T-helper 17 cell (primary cell): ENCODE results near the gene NHLH1. TPM values are rescaled to one million over a fixed set of nuclear protein-coding genes. Genes with fewer than 3 reads are reported as not detected.

Experiments
- ATAC-seq: fragments of 150-1000 bp; cut with Tn5 transposase; 2 replicates; pipeline ENCODE4 v1.10.0; 2021; ENCODE audit warnings: mild to moderate bottlenecking, moderate library complexity
- DNase-seq, 3 donors: peaks; one replicate each; pipeline versions ENCODE4 v3.0.0 to v3.0.0-alpha.2; 2020 to 2021
- H3K9me3 ChIP-seq: one replicate; pipeline ENCODE4 v1.7.0; 2013; ENCODE audit warnings: low read length, mild to moderate bottlenecking; ENCODE audit not compliant: control insufficient read depth, poor library complexity, severe bottlenecking
- H3K27ac Mint-ChIP-seq: one replicate; pipeline ENCODE4 v1.8.0; 2022; ENCODE audit warnings: mild to moderate bottlenecking, moderate library complexity, mixed read lengths
- H3K27me3 Mint-ChIP-seq: one replicate; pipeline ENCODE4 v1.8.0; 2022; ENCODE audit warnings: mixed read lengths
- H3K36me3 Mint-ChIP-seq: one replicate; pipeline ENCODE4 v1.8.0; 2022; ENCODE audit warnings: low read depth, mixed read lengths
- H3K4me1 Mint-ChIP-seq: one replicate; pipeline ENCODE4 v1.8.0; 2022; ENCODE audit warnings: mild to moderate bottlenecking, mixed read lengths
- H3K4me3 Mint-ChIP-seq: one replicate; pipeline ENCODE4 v1.8.0; 2022; ENCODE audit warnings: mild to moderate bottlenecking, moderate library complexity, mixed read lengths
- total RNA-seq, 4 donors: library from RNA in 2 of 4; stranded (reverse) in 2 of 4; gene quantifications; one replicate each; pipeline ENCODE4 v1.2.3 and lab custom pipeline; 2022 to 2026

The NHLH1 gene
- total RNA-seq, 2 donors from 2014 or later = 0.17 to 0.21 TPM

DNA sequence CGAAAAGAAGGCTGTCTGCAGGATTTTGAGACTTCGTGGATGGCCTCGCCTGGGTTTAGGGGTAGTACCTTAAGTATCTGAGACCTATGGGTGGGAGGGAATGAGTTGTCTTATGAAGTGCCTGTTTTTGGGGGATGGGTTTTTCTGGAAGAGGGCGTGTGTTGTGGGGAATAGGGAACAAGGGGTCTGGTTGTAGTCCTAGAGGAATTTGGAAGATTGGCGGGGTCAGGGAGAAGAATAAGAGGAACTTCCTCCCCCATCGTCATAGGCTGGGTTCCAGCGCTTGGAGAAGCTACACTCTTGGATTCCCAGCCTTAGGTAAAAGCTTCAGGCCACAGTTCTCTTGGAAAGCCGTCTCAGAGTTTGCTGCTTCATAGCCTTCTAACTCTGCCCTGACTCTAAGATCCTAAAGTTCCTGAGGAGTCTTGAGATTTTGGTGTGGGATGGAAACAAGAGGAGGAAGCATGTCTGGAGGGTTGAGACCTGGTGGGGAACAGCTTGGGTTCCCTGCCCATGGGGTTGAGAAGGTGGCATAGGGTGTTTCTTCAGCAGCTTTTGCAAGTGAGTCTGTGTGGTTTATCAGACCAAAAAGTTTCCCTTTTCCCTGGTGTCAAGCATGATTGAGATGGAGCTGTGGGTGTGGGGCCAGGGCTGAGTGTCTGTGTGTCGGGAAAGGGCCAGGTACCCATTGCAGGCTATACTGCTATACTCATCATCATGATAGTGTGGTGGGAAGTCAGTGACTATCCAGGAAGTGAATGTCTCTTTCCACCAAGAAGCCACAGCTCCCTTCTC is 35.3 kb downstream of the NHLH1 start:
- peaks cover 11% of the 10 kb centered on the region for H3K36me3 Mint-ChIP-seq
- ATAC-seq = no peak
- no peak overlapping the region for H3K27ac Mint-ChIP-seq
- H3K27me3 Mint-ChIP-seq = peaks cover 37% of the 10 kb centered on the region
- DNase-seq = no peak
- H3K4me3 Mint-ChIP-seq = peak overlapping the region; percentile 86
- no peaks in the 10 kb centered on the region for H3K9me3 ChIP-seq
- H3K4me1 Mint-ChIP-seq = peaks cover 20% of the 10 kb centered on the region

GRCh38 chr1:160403244-160403643 is 36.4 kb downstream of the NHLH1 start:
- Mint-ChIP-seq H3K27me3 (peaks cover 37% of the 10 kb centered on the region), H3K4me3 (no peak overlapping the region), H3K27ac (no peak overlapping the region), H3K4me1 (peaks cover 20% of the 10 kb centered on the region), H3K36me3 (peaks cover 11% of the 10 kb centered on the region)
- no peaks in the 10 kb centered on the region for H3K9me3 ChIP-seq
- ATAC-seq (no peak), DNase-seq (no peak)

DNA sequence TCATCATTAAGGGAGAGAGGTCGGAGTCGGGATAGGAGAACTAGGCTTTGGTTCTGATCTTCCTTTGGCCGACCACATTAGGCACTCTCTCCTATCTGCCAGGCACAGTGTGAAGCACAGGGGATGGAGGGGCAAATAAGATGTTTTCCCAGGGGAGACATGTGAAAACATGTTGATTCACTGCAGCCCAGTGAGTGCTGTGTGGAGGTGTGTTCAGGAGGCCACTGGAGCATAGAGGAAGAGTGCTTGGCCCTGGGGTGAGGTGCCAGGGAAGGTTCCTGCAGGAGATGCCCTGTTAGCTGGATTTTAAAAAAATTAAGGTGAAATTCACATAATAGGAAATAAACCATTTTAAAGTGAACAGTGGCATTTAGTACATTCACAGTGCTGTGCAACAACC is 37.2 kb downstream of the NHLH1 start:
- H3K27ac Mint-ChIP-seq = no peak overlapping the region
- no peak overlapping the region for H3K4me3 Mint-ChIP-seq
- ATAC-seq (no peak), DNase-seq (no peak)
- no peaks in the 10 kb centered on the region for H3K9me3 ChIP-seq
- peaks cover 11% of the 10 kb centered on the region for H3K36me3 Mint-ChIP-seq
- peaks cover 32% of the 10 kb centered on the region for H3K27me3 Mint-ChIP-seq
- peaks cover 18% of the 10 kb centered on the region for H3K4me1 Mint-ChIP-seq

DNA sequence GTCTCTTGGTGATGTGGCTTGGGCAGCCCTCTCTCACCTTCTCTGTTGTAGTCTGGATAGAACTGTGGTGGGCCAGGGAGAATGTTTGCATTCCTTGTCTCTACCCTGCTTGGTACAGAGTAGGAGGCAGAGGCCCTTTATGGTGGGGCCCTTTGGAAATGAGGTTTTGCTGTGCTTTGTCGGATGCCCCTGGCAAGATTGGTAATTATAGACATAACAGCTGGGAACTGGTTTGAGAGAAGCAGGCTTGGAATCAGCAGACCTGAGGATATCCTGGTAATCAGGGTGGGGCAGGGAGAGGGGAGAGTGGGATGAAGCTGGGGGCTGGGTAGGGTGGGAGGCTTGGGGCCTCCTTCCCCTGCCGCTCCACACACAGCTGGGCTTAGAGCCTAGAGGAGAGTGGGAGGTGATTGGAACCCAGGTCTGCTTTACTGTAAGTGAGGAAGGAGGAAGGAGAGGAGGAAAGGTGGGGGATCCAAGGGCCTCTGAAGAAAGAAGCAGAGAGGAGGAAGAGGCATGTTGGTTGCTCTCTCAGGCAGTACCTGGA is 38.5 kb downstream of the NHLH1 start:
- DNase-seq = no peak
- ATAC-seq = no peak
- H3K9me3 ChIP-seq = no peaks in the 10 kb centered on the region
- no peak overlapping the region for H3K4me3 Mint-ChIP-seq
- H3K27ac Mint-ChIP-seq = no peak overlapping the region
- H3K36me3 Mint-ChIP-seq = peaks cover 11% of the 10 kb centered on the region
- H3K27me3 Mint-ChIP-seq = peaks cover 31% of the 10 kb centered on the region
- peaks cover 18% of the 10 kb centered on the region for H3K4me1 Mint-ChIP-seq

DNA sequence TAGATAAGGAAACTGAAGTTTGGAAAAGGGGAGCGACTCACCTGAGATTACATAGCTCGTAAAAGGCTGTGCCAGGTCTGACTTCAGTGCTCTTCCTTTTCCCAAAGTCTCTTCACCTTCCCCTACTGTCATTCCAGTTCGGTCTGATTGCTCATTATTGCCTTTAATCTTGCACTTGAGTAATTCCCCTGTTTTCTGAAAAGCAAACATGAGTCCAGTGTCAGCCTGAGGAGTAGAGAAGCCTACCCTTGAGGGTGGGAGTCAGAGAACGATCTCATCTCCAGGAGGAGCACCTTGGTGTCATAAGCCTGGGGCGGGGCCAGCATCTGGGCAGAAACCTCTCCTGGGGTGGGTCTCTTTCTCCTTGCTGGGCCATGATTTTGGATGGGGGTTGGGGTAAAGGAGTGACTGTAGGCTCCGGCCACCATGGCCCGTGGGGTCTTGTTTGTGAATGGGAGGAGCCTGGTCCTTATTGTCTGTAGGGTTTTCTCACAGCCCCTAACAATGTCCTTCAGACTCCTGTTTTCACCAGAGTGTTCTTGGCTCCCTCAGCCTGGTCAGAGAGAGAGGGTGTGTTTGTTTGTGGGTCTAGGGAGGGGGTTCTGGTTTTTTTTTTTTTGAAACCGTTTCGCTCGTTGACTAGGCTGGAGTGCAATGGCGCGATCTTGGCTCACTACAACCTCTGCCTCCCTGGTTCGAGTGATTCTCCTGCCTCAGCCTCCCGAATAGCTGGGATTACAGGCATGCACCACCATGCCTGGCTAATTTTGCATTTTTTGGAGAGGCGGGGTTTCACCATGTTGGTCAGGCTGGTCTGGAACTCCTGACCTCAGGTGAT is 39.5 kb downstream of the NHLH1 start:
- H3K4me3 Mint-ChIP-seq = no peak overlapping the region
- H3K4me1 Mint-ChIP-seq = peaks cover 16% of the 10 kb centered on the region
- H3K36me3 Mint-ChIP-seq = peaks cover 7% of the 10 kb centered on the region
- DNase-seq (no peak), ATAC-seq (no peak)
- H3K27ac Mint-ChIP-seq = peak overlapping the region; percentile 16
- peaks cover 27% of the 10 kb centered on the region for H3K27me3 Mint-ChIP-seq
- no peaks in the 10 kb centered on the region for H3K9me3 ChIP-seq

DNA sequence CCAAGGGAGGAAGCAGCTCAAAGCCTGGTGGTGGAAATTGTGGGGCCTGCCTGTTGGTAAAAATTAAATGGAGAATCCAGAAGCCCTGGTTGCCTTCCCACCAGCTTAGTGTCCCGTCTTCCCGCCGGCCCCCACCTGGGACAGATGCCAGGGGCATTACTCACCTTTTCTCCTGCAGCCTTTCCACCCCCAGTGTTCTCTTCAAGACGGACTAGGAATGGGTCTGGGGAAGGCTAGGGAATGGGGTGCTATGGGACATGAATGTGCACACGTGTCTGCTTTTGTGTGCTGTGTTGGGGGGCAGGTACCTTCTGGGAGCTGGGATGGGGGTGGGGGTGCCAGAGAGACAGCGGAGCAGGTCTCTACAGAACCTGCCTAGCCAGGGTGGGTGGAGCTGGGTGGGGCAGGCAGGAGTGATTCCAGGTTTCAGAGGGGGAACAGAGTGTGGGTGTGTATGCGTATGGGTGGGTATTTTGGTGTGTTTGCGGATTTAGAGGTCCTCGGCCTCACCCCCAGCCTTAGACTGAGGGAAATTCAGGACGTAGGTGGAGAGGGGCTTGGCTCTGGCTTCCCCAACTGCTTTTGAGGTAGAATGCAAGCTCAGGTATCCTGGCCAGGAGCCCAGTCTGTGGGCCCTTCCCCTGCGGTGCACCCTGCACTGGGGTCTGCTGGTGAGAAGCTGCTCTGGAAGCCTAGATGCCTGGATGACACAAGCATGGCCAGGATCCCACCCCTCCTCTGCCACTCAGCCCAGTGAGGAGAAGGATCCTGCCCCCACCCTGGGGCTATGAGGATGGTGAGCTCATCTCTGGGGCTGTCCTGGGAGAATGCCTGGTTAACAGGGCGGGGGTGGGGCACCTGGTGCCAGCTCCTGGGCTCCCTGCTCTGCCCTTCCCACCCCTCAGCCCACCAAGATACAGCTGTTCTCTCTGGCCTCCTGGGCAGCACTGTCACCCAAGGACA is 41.2 kb downstream of the NHLH1 start:
- Mint-ChIP-seq H3K27ac (no peak overlapping the region), H3K4me1 (peaks cover 6% of the 10 kb centered on the region), H3K36me3 (no peaks in the 10 kb centered on the region), H3K27me3 (peaks cover 11% of the 10 kb centered on the region), H3K4me3 (no peak overlapping the region)
- H3K9me3 ChIP-seq = no peaks in the 10 kb centered on the region
- DNase-seq (no peak), ATAC-seq (no peak)

- Mint-ChIP-seq H3K27me3 (peaks cover 3% of the 10 kb centered on the region), H3K4me1 (peaks cover 3% of the 10 kb centered on the region), H3K27ac (no peak overlapping the region), H3K4me3 (no peak overlapping the region), H3K36me3 (no peaks in the 10 kb centered on the region)
- H3K9me3 ChIP-seq = no peaks in the 10 kb centered on the region
- DNase-seq (no peak), ATAC-seq (no peak)
Measured at GRCh38 chr1:160408864-160409263, 42.0 kb downstream of the NHLH1 start.

DNA sequence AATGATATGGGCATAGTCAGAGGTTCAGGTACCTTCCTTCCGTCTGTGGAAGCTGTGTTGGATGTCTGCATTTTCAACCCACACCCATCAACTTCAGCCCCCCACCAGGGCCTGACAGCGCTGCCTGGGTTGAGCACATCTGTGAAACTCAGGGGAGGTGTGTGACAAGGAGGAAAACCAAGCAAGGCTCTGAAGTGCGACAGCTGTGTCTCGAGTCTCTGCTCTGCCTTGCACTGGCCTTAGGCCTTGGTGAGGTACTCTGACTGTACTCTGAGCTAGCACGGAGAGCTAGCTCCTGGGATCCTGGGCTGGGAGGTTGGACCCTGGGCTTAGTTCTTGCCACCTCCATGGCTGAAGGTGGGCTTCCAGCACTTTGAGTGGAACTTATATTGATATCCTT is 42.6 kb downstream of the NHLH1 start:
- H3K9me3 ChIP-seq = no peaks in the 10 kb centered on the region
- no peaks in the 10 kb centered on the region for H3K27me3 Mint-ChIP-seq
- H3K4me3 Mint-ChIP-seq = no peak overlapping the region
- no peaks in the 10 kb centered on the region for H3K36me3 Mint-ChIP-seq
- ATAC-seq (no peak), DNase-seq (no peak)
- H3K27ac Mint-ChIP-seq = no peak overlapping the region
- H3K4me1 Mint-ChIP-seq = peaks cover 3% of the 10 kb centered on the region

- peak overlapping the region; percentile 53 for H3K27ac Mint-ChIP-seq
- ATAC-seq (no peak), DNase-seq (no peak)
- H3K4me1 Mint-ChIP-seq = peaks cover 3% of the 10 kb centered on the region
- H3K4me3 Mint-ChIP-seq = no peak overlapping the region
- no peaks in the 10 kb centered on the region for H3K36me3 Mint-ChIP-seq
- H3K9me3 ChIP-seq = no peaks in the 10 kb centered on the region
- H3K27me3 Mint-ChIP-seq = peaks cover 6% of the 10 kb centered on the region
Measured at GRCh38 chr1:160410406-160411005, 43.6 kb downstream of the NHLH1 start.

GRCh38 chr1:160411271-160412027 is 44.6 kb downstream of the NHLH1 start:
- Mint-ChIP-seq H3K36me3 (no peaks in the 10 kb centered on the region), H3K27ac (peak overlapping the region; percentile 53)

GRCh38 chr1:160412028-160412362 is 45.1 kb downstream of the NHLH1 start:
- Mint-ChIP-seq H3K4me3 (no peak overlapping the region), H3K27ac (no peak overlapping the region), H3K4me1 (peaks cover 3% of the 10 kb centered on the region), H3K27me3 (peaks cover 6% of the 10 kb centered on the region), H3K36me3 (no peaks in the 10 kb centered on the region)
- DNase-seq (no peak), ATAC-seq (no peak)
- H3K9me3 ChIP-seq = no peaks in the 10 kb centered on the region

More at GRCh38 chr1:160411271-160412027, 44.6 kb downstream of the NHLH1 start:
- Mint-ChIP-seq H3K4me3 (no peak overlapping the region), H3K27me3 (peaks cover 6% of the 10 kb centered on the region), H3K4me1 (peaks cover 3% of the 10 kb centered on the region)
- H3K9me3 ChIP-seq = no peaks in the 10 kb centered on the region
- ATAC-seq = no peak
- no peak for DNase-seq

DNA sequence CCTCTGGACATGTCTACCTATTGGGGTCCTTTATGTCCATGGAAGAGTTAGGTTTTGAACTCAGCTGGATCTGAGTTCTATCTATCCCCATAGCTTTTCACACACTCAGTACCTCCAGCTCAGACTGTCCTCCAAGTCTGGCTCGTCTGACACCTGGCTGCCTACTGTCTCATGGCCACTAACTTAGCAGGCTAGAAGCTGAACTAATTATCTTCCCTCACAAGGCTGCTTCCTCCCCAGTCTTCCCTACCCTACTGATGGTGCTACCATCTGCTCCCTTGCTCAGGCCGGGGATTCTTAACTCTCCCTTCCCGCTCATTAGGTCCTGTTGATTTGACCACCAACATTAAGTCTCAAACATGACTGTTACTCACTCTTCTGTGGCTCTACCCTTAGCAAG is 46.8 kb downstream of the NHLH1 start:
- Mint-ChIP-seq H3K27me3 (peaks cover 8% of the 10 kb centered on the region), H3K4me1 (peaks cover 3% of the 10 kb centered on the region), H3K27ac (no peak overlapping the region), H3K4me3 (no peak overlapping the region), H3K36me3 (no peaks in the 10 kb centered on the region)
- ATAC-seq = no peak
- no peak for DNase-seq
- no peaks in the 10 kb centered on the region for H3K9me3 ChIP-seq
